HG03378 (cell line): ENCODE results near the gene PDS5A.
"Not testable (repeated sequence)": the region's sequence is repeated elsewhere in the genome, so short reads cannot be mapped to it uniquely, and the experiment has no call there.

ENCODE experiments used
- ATAC-seq: cut with Tn5 transposase; IDR thresholded peaks from one replicate; pipeline ENCODE4 v1.9.1; 2021; ENCODE audit warnings: mild to moderate bottlenecking, moderate library complexity; ENCODE audit not compliant: unreplicated experiment

PDS5A gene

DNA sequence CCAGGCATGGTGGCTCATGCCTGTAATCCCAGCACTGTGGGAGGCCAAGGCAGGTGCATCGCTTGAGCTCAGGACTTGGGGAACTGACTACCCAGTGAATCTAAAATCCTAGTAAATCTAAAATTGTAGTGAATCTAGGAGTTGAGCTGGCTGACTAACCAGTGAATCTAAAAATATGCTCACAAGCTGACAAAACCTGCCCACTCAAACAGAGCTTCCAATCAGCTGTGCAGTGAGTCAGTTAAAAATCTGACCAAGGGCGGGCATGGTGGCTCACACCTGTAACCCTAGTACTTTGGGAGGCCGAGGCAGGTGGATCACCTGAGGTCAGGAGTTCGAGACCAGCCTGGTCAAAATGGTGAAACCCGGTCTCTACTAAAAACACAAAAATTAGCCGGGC is 72.7 kb downstream of the PDS5A start:
- ATAC-seq, result not testable (repeated sequence)

DNA sequence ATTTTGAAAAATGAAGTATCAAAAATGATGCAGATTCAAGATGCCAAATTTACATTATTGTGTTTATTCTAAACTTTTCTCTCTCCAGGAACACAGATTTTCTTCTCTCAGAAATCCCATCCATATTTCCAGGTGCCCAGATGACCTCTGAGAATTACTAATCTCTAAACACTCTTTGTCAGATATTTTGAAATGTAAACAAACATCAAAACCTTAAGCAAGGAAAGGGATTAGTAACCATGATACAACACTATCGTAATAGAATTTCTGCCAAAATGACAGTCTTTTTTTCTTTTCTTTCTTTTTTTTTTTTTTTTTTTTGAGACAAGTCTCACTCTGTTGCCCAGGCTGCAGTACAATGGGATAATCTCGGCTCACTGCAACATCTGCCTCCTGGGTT is 76.7 kb downstream of the PDS5A start:
- no peak for ATAC-seq

DNA sequence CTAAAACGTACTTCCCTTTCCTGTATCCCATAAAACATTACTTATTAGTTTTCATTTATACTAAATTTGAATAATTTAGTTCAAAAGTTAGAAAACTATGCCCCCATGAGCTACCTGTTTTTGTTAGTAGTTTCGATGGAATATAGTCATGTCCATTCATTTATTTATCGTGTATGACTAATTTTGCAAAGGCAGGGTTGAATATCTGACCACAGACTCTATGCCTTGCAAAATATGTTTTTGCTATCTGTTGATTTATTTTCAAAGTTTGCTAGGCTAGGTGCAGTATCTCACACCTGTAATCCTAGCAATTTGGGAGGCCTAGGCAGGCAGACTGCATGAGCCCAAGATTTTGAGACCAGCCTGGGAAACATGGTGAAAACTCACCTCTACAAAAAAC is 78.4 kb downstream of the PDS5A start:
- no peak for ATAC-seq

DNA sequence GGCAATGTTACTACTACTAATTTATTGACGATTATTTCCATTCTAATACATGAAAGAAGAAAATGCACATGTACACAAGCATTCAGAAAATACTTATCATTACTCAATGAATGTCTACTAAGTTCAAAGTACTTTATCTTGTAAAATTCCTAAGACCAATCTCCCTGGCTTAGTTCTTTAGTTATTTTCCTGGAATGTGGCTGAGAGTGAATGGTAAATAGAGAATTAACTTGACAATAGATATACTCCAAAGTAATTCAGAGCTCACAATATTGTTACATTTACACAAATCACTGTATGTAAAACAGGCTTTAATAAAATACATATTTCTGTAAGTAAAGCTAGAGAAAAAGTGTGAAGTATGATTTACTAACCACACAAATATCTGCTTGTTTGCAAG is 79.7 kb downstream of the PDS5A start:
- ATAC-seq, result no peak

DNA sequence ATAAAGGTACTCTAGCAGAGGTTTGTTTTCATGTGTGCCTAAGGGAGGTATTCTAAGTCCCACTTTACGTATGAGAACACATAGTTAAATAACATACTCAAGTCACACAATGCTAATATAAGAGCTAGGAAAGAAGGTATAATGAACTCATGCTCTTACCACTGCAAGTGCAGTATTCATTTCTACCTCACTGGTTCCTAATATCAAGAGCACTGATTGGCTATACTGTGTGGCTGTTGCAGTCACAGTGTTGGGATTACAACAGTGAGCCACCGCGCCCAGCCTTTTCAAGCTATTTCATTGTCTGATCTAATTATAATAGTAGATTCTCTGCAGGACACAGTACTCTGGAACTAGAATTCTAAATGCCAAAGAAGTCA is 84.0 kb downstream of the PDS5A start:
- ATAC-seq, result no peak

DNA sequence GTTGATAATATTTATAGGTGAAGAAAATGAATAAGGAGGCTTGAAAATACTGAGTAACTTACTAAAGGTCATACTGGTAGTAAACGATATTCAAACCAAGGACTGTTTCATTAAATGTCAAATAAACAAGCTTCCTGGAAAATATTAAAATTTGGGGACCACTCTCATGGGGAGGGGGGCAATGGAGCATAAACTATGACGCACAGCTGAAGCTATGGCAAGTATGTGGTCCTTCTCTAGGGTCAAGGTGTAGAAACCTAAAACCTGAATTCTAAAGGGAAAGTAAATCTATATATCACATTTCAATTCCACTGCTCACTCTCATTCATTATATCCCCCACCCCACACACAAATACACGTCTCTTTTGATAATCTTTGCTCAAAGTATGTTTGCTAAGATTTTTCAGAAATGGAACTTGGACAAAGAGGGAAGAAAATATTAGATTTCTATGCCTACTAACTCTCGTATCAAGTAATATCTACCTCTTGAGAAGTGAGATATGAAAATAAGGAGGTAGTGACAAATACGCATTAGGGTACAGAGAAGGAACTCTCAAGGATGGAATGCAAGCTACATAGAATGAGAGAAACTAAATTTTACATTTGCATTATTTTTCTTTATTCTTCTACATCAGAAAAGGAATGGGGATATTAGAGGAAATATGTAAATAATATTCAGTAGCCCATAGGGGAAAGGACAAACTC is 84.6 kb downstream of the PDS5A start:
- no peak for ATAC-seq

DNA sequence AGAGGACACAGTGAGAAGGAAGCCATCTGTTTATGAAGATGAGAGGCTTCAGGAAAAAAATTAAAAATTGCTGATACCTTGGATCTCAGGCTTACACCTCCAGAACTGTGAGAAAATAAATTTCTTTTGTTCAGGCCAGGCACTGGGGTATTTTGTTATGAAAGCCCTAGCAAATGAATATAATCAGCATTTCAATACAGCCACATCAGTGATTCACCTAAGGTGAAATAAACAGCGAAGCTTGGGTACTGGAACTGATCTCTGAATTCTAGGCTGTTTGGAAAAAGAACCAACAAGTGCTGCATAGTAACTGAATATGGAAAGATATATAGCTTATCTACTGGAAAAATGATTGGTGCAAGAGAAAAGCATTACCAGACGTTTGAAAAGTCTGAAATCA is 88.5 kb downstream of the PDS5A start:
- ATAC-seq, result no peak

DNA sequence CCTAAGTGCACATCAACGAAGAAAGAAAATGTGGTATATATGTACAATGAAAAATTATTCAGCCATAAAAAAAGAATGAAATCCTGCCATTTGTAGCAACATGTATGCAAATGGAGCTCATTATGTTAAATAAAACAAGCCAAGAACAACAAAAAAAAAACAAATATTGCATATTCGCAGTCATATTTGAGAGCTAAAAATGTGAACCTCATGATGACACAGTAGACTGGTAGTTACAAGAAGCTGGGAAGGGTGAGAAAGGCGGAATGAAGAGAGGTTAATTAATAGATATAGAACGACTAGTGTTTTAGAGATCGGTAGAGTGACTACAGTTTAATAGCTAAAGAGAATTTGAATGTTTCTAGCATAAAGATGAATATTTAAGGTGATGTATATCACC is 89.2 kb downstream of the PDS5A start:
- ATAC-seq, result no peak

DNA sequence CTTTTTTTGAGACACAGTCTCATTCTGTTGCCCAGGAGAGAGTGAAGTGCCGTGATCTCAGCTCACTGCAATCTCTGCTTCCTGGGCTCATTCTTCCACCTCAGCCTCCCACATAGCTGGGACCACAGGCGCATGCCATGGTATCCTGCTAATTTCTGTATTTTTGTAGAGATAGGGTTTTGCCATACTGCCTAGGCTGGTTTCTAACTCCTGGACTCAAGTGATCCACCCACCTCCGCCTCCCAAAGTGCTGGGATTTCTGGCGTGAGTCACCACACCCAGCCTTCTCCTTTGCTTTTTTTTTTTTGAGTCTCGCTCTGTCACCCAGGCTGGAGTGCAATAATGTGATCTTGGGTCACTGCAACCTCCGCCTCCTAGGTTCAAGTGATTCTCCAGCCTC is 94.1 kb downstream of the PDS5A start:
- ATAC-seq, result no peak

DNA sequence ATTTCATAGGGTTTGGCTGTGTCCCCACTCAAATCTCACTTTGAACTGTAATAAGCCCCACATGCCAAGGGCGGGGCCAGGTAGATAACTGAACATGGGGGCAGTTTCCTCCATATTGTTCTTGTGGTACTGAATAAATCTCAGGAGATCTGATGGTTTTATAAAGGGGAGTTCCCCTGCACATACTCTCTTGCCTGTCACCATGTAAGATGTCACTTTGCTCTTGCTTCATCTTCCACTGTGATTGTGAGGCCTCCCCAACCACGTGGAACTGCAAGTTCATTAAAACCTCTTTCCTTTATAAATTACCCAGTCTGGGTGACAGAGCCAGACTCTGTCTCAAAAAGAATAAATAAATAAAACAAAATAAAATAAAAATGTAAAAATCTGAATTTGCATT is 95.9 kb downstream of the PDS5A start:
- ATAC-seq, result no peak

DNA sequence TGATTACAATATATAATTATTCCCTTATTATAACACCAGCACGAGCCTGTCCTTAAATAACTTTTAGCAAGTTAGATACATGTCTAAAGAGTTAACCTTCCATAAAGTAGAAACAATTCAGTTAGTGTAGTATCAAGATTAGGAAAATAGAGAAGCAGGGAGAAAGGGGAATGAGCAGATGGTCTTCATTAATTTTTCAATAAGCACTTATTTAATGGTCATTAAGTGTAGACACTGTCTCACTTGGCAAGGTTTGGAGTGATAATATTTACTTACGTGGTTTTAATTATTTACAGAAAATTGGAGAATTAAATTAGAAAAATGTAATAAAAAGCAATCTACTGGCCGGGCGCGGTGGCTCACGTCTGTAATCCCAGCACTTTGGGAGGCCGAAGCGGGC is 99.7 kb downstream of the PDS5A start:
- ATAC-seq, result no peak

DNA sequence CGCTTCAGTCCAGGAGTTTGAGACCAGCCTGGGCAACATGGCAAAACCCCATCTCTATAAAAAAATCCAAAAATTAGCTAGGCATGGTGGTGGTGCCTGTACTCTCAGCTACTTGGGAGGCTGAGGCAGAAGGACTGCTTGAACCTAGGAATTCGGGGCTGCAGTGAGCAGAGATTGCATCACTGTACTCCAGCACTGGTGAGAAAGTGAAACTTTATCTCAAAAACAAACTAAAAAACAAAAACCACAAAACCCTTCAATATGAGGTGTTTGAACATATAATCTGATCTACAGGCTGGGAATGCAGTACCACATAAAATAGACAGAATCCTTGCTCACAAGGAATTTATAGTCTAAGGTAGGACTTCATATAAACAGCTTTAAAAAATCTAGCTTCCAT is 103.9 kb downstream of the PDS5A start:
- no peak for ATAC-seq

DNA sequence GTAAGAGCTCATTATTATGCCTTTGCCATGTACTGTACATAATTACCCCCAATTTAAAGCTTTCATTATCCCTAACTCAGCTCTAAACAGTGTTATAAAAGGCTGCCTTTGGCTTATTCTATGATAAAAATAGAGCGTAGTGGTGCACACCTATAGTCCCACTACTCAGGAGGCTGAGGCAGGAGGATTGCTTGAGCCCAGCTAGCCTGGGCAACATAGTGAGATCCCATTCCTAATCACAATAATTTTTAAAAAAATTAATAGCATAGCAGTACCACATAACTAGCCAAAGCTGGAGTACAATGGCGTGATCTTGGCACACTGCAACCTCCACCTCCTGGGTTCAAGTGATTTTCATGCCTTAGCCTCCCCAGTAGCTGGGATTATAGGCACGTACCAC is 112.4 kb downstream of the PDS5A start:
- no peak for ATAC-seq

DNA sequence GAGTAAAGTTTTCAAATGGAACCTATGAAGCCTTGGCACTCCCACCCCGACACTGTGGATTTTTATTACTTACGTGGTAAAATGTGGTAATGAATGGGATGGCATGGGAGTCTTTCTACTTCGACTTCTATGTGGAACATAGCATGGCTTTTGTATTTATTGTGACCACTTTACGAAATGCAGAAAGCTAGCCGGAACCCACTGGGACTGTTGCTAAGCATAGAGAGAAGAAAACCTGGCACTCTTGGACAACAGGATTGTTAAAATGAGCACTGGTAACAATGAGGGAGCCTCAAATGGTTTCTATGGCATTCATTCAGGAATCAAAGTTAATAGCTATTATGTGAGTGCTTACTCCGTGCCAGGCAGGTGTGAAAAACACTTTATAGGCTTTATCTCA is 113.3 kb downstream of the PDS5A start:
- no peak for ATAC-seq

DNA sequence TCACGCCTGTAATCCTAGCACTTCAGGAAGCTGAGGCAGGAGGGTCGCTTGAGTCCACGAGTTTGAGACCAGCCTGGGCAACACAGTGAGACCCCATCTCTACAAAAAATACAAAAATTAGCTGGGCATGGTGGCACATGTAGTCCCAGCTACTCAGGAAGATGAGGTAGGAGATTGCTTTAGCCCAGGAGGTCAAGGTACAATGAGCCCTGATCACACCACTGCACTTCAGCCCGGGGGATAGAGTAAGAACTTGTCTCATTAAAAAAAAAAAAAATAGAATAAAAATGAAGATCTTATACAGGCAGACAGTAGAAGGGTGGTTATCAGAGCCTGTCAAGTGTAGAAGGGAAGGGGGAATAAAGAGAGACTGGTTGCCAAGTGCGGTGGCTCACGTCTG is 116.9 kb downstream of the PDS5A start:
- no peak for ATAC-seq

DNA sequence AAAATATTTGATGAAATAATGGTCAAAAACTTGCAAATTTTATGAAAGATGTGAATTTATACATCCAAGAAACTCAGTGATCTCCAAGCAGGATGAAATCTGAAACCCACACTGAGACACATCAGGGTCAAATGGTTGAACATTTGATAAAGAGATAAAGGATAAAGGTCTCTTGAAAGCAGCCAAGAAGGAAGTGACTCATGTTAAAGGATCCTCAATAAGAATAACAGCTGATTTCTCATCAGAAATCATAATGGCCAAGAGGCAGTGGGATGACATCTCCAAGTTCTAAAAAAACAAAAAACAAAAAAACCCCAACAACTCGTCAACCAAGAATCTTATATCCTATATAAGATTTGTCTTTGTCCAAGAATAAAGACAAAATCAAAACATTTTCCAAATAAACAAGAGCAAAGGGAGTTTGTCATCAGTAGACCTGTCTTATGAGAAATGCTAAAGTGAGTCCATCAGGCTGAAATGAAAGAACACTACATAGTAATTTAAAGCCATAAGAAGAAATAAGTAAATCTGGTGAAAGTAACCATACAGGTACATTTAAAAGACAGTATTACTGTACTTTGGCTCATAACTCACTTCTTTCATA is 121.7 kb downstream of the PDS5A start:
- ATAC-seq, result no peak

DNA sequence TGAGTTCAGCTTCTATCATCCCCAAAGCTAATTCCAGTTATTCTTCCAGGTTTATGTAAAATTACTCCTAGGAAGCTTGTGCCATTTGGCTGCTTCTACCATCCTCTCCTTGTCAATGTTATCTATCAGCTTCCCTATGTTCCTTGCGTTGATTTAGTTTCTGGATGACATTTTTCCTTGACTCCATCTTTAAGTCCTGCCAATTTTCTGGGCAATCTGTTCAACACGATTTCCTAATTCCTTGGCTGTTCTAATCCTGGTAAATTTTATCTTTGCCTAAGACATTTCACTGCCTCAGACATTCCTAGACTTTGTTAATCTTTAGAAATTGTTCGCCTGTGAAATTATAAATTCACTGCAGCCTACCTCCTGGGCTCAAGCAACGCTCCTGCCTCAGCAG is 125.1 kb downstream of the PDS5A start:
- no peak for ATAC-seq

DNA sequence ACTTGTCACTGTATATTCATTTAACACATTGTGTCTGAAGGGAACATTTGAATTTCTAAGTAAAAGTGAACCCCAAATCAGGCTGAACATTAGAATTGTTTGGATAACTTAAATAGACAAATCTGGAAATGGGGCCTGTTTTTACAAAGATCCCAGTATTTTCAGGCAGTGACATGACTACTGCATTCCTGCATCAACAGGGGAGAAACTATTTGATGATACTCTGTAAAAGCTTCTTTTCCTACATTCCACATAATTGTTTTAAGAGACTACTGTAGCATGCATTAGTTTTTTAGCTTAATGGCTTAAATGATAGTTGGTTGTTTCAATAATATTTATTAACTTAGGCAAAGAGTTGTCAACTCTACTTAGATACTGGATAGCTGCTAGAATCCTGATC is 127.0 kb downstream of the PDS5A start:
- no peak for ATAC-seq

DNA sequence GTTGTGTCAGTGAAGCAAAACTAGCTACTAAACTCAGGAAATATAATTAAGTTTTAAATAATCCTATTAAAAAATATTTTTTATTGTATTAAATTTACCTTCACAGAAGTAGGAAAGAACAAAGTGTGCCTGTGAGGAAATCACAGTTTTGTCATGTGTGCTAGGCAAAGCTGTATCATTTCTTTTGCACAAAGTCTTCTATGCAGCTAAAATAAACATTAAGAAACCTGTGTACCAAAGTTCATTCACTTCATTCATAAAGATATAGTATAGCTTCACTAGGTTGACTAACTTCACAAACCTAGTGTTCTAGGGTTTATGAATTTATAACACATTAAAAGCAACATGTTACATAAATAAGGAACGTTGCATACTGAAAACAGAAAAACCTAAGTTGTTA is 131.0 kb downstream of the PDS5A start:
- ATAC-seq, result no peak

DNA sequence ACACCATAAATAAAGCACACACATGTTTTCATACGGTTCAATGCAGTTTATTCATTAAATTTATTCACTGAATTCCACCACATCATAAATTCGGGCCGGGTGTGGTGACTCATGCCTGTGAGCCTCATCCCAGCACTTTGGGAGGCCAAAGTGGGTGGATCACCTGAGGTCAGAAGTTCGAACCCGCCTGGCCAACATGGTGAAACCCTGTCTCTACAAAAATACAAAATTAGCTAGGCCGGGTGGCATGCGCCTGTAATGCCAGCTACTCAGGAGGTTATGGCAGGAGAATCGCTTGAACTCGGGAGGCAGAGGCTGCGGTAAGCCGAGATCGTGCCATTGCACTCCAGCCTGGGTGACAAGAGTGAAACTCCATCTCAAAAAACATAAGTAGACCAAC is 131.6 kb downstream of the PDS5A start:
- ATAC-seq, result no peak

DNA sequence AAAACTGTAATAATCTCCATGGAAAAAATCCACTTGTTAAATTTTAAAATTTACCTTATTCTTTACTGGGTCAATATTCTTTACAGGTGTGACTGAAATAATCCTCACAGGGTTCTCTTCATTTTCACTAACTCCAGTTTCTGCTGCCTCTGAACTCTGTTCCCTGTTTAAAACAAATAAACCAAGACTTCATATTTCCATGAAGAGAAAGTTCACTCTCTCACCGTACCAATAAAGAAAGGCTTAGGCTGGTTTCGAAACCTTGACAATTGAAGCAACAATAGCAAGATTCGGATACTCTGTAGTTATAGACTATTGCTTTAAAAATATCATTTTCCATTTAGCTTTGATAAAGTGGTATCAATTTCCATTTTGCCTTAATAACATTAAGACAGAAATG is 135.8 kb downstream of the PDS5A start:
- no peak for ATAC-seq

DNA sequence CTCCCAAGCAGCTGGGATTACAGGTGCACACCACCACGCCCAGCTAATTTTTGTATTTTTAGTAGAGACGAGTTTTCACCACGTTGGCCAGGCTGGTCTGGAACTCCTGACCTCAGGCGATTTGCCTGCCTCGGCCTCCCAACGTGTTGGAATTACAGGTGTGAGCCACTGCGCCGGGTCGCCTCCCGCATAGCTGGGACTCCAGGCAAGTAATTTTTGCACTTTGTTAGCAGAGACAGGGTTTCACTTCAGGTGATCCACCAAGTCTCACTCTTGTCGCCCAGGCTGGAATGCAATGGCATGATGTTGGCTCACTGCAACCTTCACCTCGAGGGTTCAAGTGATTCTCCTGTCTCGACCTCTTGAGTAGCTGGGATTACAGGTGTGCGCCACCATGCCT is 137.2 kb downstream of the PDS5A start:
- ATAC-seq, result not testable (repeated sequence)

DNA sequence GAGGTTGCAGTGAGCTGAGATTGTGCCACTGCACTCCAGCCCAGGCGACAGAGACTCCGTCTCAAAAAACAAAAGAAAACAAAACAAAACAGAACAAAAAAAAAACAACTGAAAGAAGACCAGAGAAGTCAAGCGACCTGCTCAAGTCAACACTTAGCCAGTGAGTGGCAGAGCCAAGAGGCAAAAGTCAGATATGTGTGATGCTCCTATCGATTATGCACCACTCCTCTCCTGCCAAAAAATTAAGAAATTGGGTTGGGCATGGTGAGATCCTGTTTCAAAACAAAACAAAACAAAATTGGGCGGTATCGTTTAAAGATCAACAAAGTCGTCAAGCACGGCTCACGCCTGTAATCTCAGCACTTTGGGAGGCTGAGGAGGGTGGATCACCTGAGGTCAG is 137.7 kb downstream of the PDS5A start:
- no peak for ATAC-seq
